ENCODE measurements around the gene GIPR.

The GIPR gene

DNA sequence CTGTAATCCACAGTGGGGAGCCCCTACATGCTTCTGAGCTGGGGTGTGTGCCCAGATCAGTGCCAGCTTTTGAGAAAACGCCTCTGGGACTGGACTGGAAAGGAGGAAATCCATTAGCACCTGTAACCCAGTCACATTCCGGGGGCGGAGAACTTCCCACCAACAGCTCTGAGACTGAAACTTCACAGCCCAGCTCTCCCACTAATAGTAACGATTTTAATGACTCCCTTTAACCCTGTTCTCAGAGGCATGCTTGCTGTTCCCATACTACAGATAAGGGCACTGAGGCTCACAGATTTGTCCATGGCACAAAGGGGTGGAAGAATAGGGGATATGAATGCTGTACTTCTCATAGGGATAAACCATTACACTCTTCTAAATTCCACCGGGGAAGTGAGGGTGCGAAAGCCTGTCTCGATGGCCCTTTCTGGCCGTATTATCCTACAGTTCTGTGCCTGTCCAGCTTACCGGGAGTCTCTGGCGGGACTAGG is 61.8 kb downstream of the GIPR start:
- DNase-seq (ENCODE audit: low read depth) = peak; percentile 74
- TF ChIP-seq, protein P1, sequence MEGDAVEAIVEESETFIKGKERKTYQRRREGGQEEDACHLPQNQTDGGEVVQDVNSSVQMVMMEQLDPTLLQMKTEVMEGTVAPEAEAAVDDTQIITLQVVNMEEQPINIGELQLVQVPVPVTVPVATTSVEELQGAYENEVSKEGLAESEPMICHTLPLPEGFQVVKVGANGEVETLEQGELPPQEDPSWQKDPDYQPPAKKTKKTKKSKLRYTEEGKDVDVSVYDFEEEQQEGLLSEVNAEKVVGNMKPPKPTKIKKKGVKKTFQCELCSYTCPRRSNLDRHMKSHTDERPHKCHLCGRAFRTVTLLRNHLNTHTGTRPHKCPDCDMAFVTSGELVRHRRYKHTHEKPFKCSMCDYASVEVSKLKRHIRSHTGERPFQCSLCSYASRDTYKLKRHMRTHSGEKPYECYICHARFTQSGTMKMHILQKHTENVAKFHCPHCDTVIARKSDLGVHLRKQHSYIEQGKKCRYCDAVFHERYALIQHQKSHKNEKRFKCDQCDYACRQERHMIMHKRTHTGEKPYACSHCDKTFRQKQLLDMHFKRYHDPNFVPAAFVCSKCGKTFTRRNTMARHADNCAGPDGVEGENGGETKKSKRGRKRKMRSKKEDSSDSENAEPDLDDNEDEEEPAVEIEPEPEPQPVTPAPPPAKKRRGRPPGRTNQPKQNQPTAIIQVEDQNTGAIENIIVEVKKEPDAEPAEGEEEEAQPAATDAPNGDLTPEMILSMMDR (IDR thresholded peaks at IDR 0.05; ENCODE audit: insufficient read depth, low read depth, low read length, missing control alignments) = no peak
- H3K4me3 ChIP-seq (ENCODE audit: low read length) = peak overlapping the region; percentile 89

- DNase-seq (ENCODE audit: low read depth) = peak; percentile 99
- TF ChIP-seq, protein P1 (IDR thresholded peaks at IDR 0.05; ENCODE audit: insufficient read depth, low read depth, low read length, missing control alignments) = no peak
- H3K4me3 ChIP-seq (ENCODE audit: low read length) = peak within 1 kb of the TSS; percentile 89
Observed at GRCh38 chr19:45730368-45731288, 62.6 kb downstream of the GIPR start, which contains the start of gene FBXO46. TSS of gene FBXO46 (minus strand) at chr19:45730896. CDS start at chr19:45713495, 17,401 bp downstream.
